GM21576 (cell line): ENCODE data around the gene SORCS3.
"Not testable (repeated sequence)": the region's sequence is repeated elsewhere in the genome, so short reads cannot be mapped to it uniquely, and the experiment has no call there.

Experiments used
- ATAC-seq: cut with Tn5 transposase; IDR thresholded peaks from one replicate; pipeline ENCODE4 v1.9.1; 2021; ENCODE audit warnings: mild to moderate bottlenecking, moderate library complexity; ENCODE audit not compliant: unreplicated experiment

Gene SORCS3

DNA sequence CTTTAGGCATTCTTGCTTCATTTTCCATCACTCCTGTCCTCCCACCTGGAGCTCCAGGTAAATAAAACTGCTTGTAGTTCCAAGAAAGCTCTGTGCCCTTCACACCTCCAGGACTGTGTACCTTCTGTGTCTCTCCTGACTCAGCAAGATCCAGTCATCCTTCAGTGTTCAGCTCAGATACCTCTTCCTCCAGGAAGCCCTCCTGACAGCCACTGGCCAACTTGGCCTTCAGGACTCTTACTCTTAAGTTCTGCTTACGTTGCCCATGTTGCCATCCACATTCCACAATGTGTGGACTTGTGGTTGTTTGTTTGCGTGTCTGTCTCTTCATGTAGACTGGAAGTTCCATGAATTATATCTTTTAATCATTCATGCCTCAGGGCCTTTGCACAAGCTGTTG, 48.0 kb downstream of the SORCS3 start:
- no peak for ATAC-seq

DNA sequence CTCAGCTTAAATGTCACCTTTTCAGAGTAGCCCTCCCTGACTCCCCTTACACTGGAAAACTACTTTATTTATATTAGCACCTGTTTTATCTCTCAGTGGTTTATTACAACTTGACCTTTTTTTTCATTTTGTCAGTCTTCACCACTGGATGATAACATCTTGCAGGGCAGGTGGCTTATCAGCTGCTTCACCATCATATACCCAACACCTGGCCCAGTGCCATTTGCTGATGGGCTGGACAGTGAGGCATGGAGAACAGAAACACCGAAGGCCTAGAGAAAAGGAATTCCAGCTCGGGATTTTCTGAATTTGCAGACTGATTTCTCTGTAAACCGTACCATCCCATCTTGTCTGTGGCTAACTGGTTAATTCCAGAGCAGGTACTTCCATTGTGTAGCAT, 48.5 kb downstream of the SORCS3 start:
- ATAC-seq = no peak

DNA sequence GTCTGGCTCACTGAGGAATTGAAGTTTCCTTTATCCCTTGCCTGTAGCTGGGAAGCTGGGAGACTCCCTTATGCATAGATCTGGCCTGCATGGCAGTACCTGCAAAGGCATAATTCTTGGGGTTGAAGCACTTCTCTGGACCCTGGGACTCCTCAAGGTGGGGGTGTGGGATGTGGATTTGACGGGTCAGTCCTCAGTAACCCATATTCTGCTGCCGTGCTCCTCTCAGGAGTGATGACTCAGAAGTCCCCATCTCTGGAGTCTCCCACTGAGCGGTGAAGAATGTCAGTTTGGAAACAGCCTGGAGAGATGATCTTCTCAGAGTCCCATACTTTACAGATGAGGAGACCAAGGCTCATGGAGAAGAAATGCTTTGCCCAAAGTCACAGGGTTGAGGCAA, 49.0 kb downstream of the SORCS3 start:
- no peak for ATAC-seq

DNA sequence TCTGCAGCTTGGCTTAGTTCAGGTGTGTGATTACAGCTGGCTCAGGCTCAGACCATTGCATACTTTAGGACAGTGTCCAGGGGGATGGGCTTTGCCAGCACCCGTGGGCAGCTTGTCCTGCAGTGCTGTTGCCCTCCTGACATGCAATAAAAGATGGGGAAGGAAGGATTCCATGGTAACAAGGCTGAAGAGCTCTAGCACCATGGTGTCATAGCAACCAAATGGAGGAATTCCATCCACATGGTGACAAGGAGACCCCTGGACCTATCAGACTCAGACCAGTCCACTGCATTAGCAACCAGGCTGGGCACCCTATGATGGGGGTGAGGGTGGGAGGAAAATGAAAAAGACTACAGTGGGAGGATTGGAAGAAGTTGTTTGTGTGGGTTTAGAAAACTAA, 49.9 kb downstream of the SORCS3 start:
- ATAC-seq = no peak

DNA sequence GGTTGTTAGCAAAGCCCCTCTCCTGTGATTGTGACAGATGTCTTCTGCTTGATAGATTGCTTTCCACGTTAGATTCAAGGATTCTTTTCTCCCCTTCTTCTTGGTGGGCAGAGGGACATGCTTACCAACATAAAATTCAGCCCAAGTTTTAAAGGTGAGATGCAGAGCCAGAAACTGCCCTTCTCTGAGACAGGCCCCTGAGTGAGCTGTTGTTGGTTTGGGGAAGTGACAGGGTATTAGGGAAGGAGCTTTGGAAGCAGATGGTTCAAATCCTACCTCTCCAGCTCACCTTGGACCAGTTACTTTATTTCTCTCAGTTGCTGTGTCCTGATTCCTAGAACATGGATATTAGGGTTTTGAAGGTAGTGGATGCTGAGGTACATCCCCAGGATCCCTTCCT, 53.0 kb downstream of the SORCS3 start:
- ATAC-seq = no peak

DNA sequence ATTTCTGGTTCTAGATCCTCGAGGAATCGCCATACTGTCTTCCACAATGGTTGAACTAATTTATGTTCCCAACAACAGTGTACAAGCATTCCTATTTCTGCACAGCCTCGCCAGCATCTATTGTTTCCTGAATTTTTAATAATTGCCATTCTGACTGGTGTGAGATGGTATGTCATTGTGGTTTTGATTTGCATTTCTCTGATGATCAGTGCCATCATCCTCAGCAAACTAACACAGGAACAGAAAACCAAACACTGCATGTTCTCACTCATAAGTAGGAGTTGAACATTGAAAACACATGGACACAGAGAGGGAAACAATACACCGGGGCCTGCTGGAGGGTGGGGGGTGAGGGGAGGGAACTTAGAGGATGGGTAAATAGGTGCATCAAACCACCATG, 62.2 kb downstream of the SORCS3 start:
- ATAC-seq = not testable (repeated sequence)

DNA sequence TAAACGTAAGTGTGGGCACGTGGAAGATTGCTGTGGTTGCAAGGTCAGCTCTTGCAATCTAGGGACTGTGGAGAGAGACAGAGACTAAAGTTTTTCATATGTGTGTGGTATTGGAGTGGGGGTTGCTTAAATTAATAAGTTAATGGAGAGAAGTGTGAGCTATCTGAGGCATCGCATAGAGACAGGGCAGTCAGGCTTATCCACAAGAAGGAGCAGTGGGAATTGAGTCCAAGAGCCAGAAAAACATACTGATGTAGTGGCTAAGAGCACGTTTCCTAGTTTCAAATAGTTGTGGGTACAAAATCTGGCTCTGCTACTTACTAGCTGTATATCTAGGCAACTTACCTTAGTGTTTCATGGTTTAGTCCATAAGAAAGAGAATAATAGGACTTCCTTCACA, 65.8 kb downstream of the SORCS3 start:
- ATAC-seq = no peak

DNA sequence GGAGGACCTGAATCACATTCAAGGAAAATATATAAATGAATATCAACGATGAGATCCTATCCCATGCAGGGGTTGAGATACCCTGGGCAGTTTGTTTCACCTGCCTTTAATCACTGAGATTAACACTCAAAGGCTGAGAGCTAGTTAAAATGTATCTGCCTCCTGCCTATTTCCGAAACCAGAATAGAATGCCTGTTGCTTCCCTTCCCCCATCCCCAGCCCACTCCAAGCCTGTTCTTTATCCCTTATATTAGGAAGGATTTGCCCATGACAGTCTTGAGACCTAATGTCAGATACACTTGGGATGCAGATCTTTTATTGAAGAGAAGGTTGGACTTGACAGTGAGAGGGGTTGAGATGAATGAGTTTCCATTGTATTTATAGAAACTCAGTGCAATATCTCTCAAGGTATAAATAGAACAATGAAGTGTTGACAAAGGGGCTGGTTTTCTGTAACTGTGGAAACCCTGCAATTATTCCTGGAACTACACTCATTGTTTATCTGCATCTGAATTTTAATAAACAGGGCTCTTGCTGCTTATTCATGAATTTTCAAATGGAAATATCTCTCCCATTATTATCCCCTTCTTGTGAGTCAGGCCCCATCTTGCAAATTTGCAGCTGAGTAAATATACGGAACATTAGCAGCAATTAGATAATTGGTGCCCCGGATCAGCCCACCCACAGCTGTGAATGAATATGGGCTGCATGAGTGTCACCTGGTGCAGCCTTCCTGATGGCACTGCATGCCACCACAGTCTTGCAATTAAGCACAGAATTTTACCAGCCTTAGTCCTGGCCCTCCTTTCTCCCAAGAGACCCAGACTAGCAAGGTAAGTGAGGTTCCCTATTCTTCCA, 66.7 kb downstream of the SORCS3 start:
- no peak for ATAC-seq

DNA sequence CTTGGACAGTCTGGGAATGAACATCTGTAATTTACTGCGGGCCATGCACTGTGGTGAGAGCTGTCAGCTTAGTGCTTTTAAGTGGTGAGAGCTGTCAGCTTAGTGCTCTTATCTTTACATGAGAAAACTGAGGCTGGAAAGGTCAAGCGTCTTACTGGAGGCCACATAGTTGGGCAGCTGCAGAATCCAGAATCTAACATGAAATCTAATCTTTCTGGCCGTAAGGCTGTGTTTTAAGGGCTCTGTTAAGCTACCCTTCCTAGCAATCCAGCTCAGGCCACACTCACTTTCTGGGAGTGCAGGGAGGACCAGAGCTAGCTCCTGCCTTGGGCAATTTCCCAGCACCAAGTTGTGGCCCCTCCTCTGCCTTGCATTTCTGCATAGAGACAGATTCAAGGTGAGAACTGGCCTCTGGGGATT, 70.2 kb downstream of the SORCS3 start:
- ATAC-seq = no peak

DNA sequence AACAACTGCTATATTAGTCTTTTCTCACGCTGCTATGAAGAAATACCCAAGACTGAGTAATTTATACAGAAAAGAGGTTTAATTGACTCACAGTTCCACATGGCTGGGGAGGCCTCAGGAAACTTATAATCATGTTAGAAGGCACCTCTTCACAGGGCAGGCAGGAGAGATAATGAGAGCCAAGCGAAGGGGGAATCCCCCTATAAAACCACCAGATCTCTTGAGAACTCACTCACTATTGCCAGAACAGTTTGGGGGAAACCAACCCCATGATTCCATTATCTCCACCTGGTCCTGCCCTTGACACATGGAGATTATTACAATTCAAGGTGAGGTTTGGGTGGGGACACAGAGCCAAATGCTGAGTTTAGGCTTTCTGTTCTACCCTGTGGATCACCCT, 89.5 kb downstream of the SORCS3 start:
- ATAC-seq = not testable (repeated sequence)

DNA sequence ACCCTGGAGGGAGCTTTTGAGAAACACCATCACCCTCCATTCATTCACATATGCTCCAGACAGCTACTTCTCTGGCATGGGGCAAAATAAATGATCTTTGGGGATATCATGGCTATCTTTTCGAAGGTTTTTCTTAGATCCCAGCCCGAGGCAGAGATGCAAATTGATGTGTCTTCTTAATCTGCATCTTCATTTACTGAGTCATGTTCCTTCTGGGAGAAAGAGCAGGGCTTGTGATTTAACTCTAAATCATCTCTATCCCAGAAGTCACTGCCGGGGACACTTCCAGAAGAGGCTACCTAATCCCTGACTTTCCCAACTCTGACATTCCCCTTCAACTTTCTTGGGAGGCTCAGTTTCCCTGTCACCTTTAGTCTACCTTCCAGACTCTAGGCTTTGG, 90.1 kb downstream of the SORCS3 start:
- ATAC-seq = no peak

DNA sequence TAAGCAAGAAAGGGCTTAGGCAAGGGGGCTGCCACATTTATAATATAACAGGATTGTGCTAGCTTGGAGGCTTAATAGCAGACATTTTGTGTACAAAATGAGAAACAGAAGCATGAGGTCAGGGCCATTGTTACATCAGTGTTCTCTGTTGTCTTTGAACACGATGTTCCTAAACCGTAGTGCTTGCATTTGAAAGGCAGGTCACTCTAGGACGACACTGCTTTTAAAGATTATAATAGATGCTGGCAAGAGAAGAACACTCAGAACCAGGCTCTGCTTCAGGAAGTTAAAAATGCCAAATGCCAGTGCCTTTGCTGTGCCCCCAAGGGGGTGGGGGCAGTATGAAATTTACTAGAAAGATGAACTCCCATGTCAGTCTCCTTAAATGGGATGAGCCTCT, 91.1 kb downstream of the SORCS3 start:
- ATAC-seq = no peak

DNA sequence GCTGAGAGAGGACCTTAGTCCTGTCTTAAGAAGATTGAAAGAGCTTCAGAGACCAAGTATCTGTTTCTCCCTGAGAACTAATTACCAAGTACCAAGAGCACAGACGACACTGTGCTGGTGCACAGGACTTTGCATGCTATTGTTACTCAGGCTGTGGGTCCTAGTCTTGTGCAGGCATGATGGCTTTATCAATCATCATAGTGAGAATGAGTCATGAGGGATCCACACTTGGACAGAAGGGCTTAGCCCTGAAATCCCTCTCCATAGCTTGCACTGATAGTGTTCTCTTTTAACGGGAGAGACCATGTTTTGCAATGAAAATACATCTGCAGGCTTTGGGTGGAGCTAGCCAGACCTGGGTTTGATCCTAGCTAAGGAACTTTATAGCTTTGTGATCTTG, 93.3 kb downstream of the SORCS3 start:
- no peak for ATAC-seq

DNA sequence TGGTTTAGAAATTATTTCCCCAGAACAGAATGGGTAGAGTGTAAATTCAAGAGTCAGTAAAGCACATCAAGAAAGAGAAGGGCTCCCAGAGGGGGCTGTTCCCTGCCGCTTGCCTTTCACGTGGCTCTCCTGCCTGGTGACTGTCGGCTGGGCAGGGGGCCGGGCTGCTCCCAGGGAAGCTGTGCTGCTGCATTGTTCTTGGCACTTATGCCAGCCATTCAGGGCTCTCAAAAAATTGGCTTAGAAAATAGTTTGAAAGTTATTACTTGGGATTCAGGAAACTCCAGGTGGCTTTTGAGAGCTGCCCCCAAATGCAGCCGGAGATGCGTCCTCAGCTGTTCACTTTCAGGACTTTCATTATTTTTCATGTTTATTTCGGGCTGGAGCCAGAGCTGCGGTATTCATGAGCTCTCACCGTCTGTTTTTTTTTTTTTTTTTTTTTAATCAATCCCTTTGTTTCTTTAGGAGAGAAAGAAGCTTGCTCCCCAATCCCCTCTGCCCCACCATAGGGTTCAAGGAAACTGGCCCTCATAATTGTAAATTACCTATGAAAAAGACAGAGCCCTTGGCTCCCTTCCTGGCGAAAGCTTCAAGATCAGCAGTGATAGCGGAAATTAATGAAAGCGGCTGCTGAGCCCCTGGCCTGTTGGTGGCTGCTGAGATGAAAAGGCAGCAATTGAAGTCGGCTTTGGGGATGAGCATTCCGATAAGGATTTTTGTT, 94.1 kb downstream of the SORCS3 start:
- ATAC-seq = no peak

DNA sequence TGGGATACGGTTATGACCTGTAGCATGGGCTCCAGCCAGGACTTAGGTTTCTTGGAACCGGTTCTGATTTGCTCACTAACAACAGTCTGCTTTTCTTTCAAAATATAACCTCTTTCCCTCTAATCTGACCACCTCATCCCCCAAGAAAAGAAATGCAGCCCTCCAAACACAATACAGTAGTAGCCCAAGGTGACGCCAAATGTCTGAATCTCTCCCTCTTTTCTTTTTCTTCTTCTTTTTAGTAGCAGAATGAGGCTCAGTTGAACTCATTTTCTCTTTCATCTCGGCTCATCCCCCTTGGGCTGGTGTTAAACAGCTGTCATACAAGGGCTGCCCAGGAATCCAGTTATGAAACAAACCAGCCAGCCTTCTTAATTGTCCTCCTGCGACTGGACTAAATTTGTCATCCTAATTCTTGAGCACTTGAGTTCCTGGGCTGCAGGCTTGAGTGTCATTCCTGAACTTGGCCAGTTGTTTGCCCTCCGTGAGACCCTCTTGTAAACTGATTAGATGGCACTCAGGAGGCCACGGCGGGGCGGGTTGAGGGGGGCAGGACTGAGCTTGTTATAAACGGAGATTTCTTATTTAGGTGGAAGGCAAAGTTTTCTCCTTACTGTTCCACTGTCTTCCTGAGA, 94.8 kb downstream of the SORCS3 start:
- ATAC-seq = no peak

DNA sequence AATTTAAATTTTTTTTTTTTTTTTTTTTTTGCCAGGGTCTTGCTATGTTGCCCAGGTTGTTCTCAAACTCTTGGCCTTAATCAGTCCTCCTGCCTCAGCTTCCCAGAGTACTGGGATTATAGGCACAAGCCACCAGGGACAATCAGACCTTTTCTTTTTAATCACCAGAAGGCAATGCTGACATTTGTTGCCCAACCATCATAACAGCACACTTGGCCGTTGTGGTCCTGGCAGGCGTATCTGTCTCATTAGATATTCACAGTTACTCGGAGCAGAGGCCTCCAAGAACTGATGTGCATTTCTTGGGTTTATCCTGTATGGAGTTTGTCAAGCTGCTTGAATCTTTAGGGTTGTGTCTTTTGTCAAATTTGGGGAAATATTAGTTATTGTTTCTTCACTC, 100.0 kb downstream of the SORCS3 start:
- ATAC-seq = no peak

DNA sequence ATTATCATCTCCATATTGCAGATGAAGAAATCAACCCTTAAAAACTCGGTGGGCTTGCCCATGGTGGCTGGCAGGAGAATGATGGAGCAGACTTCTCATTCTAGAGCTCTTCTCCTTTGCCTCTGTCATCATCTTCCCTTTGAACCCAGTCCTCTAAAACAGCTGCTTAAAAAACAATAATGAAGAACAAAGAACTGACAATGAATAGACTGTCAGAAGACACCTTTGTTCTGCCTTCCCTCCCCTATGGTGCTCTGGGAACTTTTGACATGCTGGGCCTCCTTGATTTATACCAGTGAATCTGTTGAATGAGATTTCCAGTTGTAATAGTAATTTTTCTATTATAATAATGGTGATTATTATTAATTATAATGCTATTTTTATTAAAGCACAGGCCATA, 103.0 kb downstream of the SORCS3 start:
- ATAC-seq = no peak

DNA sequence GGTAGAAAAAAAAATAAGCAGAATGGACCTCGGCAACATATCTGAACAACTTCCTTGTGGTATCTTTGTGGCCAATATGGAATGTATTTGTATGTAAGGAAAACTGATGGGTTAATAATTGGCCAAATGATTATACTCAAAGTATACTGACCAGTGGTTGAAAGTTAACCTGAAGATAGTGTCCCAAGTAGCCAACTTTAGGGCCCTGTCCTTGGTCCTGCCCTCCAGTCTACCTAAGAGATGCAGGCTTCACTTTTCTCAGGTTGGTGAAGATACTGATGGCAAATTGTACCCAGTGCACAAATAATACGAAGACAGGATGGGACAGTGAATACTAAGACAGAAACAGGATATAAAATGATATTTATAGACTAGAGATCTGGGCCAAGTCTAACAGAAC, 109.2 kb downstream of the SORCS3 start:
- no peak for ATAC-seq

DNA sequence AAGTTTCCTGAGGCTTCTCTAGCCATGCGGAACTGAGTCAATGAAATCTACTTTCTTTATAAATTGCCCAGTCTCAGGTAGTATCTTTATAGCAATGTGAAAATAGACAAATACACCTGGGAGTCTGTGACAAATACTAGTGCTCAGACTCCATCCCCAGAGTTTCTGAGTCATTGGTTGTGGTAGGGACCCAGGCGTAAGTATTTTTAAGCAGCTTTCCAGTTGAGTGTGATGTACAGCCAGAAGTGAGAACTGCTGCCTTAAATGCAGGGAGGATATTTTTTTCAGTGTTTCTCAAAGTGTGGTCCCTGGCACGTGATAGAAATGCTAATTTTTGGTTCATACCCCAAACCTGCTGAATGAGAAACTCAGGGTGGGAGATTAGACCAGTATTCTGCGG, 121.7 kb downstream of the SORCS3 start:
- ATAC-seq = no peak

DNA sequence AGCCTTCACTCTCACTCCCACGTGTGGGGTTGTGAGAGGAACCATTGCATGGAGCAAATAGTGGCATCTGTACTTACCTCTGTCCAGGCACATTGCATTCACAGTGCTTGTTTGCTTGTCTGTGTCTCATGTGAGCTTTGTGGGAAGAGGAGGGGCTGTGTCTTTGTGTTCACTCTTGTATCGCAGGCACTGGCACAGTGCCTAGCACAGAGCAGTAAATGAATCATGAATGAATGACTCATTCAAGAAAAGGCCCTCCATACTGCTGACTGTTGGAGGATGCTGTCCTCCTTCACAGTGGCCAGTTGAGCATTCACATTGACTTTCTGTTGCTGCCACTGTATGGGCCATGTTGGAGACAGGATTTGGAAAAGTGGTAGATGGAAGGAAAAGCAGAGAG, 125.3 kb downstream of the SORCS3 start:
- no peak for ATAC-seq

DNA sequence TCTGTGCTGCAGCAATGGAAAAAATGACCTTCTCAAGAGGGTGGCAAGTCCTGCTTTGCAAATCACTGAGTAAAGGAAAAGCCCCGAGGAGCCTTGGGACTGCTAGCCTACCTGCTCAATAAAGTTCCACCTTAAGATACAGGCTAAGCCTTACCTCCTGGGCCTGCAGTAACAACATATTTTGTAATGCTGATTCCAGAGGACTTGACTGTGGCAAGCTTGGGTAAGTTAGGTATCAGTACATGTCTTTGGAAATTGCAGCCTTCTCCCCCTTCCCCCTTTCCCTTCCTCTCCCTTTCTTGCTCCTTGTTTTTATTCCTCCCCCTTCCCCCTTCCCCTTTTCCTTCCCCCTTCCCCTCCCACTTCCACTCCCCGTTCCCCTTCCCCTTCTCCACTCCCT, 126.2 kb downstream of the SORCS3 start:
- ATAC-seq = no peak

DNA sequence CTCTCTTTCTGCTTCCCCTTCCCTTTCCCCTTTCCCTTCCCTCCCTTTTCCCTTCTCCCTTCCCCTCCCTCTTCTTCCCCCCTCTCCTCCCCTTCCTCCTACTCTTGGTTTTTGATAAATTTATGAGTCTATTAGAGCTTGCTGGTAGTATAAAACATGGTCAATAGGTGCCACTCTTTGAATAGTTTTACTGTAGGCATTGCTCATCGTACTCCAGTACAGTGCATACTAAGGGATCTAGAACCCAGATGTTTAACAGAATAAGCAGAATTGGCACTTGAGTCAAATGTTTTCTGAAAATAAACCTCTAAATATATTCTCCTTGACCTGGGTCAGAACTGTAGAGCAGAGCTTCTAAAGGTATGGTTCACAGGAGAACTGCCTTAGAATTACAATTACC, 126.7 kb downstream of the SORCS3 start:
- no peak for ATAC-seq
